Calu3 (cell line): Measurements from ENCODE around the gene CCBE1. TPM values are rescaled to one million over a fixed set of nuclear protein-coding genes. Genes with fewer than 3 reads are reported as not detected.

Experiments used
- BruUV-seq: library from RNA; stranded (reverse); fragments of 400-500 nt; replicated peaks from 2 replicates; lab custom pipeline; 2021; lab: Mats Ljungman, UMichigan
- CTCF ChIA-PET: fragments of 300-600 bp; sonication (Branson Sonifier 250); formaldehyde crosslinking; loops from one replicate; lab custom pipeline; 2022; ENCODE audit warnings: antibody characterized with exemption; lab: Charles Lee
- DNase-seq: peaks from one replicate; pipeline ENCODE4 v3.0.0; 2022
- H3K27ac Mint-ChIP-seq: one replicate; pipeline ENCODE4 v1.8.0; 2022; ENCODE audit warnings: mixed read lengths; ENCODE audit not compliant: unreplicated experiment
- H3K27me3 Mint-ChIP-seq: one replicate; pipeline ENCODE4 v1.8.0; 2022; ENCODE audit warnings: mixed read lengths; ENCODE audit not compliant: unreplicated experiment
- H3K36me3 Mint-ChIP-seq: one replicate; pipeline ENCODE4 v1.8.0; 2022; ENCODE audit warnings: mild to moderate bottlenecking, moderate library complexity, mixed read lengths; ENCODE audit not compliant: insufficient read depth, unreplicated experiment
- H3K4me1 Mint-ChIP-seq: one replicate; pipeline ENCODE4 v1.8.0; 2022; ENCODE audit warnings: mild to moderate bottlenecking, low read depth, mixed read lengths; ENCODE audit not compliant: unreplicated experiment
- H3K4me3 Mint-ChIP-seq: one replicate; pipeline ENCODE4 v1.8.0; 2022; ENCODE audit warnings: mild to moderate bottlenecking, low read depth, moderate library complexity, mixed read lengths; ENCODE audit not compliant: unreplicated experiment
- H3K9me3 Mint-ChIP-seq: one replicate; pipeline ENCODE4 v1.8.0; 2022; ENCODE audit warnings: low read depth, mixed read lengths; ENCODE audit not compliant: unreplicated experiment
- intact Hi-C: fragments of 100-400 bp; cut with micrococcal nuclease; formaldehyde crosslinking; loops from one replicate; pipeline ENCODE4 v1.10.0; 2022; ENCODE audit not compliant: unreplicated experiment
- total RNA-seq: library from RNA; stranded (reverse); gene quantifications from 2 replicates; pipeline ENCODE4 v1.2.3, GENCODE V29; 2022
- TF ChIP-seq, protein P1 (sequence below): fragments of 200-600 bp; IDR thresholded peaks from one replicate; pipeline ENCODE4 v1.8.0; 2022; ENCODE audit warnings: antibody characterized with exemption; ENCODE audit not compliant: unreplicated experiment

Gene CCBE1
- total RNA-seq, 1 experiment from 2014 or later = 0.12 TPM

DNA sequence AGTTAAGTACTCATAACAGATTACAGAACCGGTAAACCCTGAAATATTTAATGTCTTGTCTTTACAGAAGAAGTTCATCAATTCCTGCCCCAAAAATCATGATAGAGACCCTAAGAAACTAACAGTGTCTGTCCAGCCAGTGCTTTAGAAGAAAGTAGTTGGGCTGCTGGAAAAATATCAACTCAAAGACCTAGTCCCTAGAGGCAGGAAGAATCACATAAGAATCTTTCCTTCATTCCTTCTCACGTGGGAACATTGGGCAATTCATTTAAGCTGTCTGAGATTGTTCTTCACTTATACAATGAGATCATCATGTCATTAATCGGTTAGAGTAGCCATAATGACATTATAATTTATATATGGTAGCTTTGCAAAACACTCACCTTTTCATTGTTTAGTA is 156.4 kb downstream of the CCBE1 start:
- DNase-seq = no peak

DNA sequence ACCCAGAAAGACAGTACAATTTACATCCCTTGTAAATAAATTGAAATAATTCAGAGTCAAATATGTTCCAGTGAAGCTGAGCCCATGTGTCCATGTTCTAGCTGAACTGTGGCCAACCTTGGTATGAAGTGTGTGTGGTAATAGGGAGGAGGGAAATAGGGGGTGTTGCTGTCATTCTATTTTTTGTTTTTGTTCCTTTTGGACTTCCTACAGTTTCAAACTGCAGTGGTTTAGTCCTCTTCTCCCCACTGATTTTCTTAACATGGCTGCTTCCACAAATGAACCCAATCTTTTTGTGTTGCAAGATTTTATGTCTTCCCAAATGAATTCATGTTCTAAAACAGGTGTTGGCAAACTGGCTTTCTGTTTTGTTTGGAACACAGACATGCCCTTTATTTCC is 156.9 kb downstream of the CCBE1 start:
- Mint-ChIP-seq H3K9me3 (no peaks in the 10 kb centered on the region), H3K36me3 (no peaks in the 10 kb centered on the region), H3K4me1 (no peaks in the 10 kb centered on the region), H3K4me3 (no peak overlapping the region), H3K27ac (no peak overlapping the region), H3K27me3 (peaks cover 61% of the 10 kb centered on the region)
- no TSS peak for BruUV-seq
- TF ChIP-seq, protein P1, sequence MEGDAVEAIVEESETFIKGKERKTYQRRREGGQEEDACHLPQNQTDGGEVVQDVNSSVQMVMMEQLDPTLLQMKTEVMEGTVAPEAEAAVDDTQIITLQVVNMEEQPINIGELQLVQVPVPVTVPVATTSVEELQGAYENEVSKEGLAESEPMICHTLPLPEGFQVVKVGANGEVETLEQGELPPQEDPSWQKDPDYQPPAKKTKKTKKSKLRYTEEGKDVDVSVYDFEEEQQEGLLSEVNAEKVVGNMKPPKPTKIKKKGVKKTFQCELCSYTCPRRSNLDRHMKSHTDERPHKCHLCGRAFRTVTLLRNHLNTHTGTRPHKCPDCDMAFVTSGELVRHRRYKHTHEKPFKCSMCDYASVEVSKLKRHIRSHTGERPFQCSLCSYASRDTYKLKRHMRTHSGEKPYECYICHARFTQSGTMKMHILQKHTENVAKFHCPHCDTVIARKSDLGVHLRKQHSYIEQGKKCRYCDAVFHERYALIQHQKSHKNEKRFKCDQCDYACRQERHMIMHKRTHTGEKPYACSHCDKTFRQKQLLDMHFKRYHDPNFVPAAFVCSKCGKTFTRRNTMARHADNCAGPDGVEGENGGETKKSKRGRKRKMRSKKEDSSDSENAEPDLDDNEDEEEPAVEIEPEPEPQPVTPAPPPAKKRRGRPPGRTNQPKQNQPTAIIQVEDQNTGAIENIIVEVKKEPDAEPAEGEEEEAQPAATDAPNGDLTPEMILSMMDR = no peak
- no peak for DNase-seq
- intact Hi-C loops = no loop called here
- CTCF ChIA-PET = no interaction called here

More for the DNA sequence above, 156.4 kb downstream of the CCBE1 start:
- H3K36me3 Mint-ChIP-seq = no peaks in the 10 kb centered on the region
- no peaks in the 10 kb centered on the region for H3K9me3 Mint-ChIP-seq
- intact Hi-C loops = no loop called here
- TF ChIP-seq, protein P1 = no peak
- peaks cover 1% of the 10 kb centered on the region for H3K4me1 Mint-ChIP-seq
- H3K27me3 Mint-ChIP-seq = peaks cover 57% of the 10 kb centered on the region
- BruUV-seq = no TSS peak
- H3K4me3 Mint-ChIP-seq = no peak overlapping the region
- no peak overlapping the region for H3K27ac Mint-ChIP-seq
- CTCF ChIA-PET = no interaction called here

DNA sequence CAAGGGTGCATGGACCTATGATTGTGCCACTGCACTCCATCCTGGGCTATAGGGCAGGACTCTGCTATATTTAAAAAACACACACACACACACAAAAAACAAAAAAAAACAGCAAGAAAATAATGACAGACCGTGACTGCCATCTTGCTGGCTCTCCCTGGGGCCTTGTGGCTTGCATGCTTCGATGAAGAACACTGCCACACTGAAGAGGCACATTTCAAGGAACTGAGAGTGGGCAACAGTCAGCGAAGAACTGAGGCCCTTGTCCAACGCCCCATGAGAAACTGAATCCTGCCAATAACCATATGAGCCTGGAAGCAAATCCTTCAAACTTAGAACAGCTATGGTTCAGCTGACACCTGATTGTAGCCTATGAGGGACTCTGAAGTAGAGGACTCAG is 158.1 kb downstream of the CCBE1 start:
- intact Hi-C loops = no loop called here
- no peak overlapping the region for H3K27ac Mint-ChIP-seq
- H3K9me3 Mint-ChIP-seq = no peaks in the 10 kb centered on the region
- CTCF ChIA-PET = no interaction called here
- H3K36me3 Mint-ChIP-seq = no peaks in the 10 kb centered on the region
- H3K4me1 Mint-ChIP-seq = no peaks in the 10 kb centered on the region
- peaks cover 74% of the 10 kb centered on the region for H3K27me3 Mint-ChIP-seq
- TF ChIP-seq, protein P1 = no peak
- H3K4me3 Mint-ChIP-seq = no peak overlapping the region
- no TSS peak for BruUV-seq
- no peak for DNase-seq

DNA sequence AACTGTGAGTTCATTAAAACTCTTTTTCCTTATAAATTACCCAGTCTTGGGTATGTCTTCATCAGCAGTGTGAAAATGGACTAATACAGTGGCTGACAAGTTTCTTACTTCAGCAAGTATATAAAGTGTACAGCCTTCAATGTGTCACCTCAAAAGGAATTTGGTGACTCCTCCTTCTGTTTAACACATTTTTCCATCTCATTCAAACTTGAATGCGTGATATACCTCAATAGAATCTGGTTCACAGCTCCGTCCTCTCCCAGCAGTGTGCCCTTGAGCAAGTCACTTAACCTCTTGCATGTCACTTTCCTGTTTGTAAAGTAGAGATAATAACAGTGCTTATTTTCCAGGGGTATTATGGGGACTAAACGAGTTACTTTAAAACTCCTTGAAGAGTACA is 159.6 kb downstream of the CCBE1 start:
- H3K9me3 Mint-ChIP-seq = no peaks in the 10 kb centered on the region
- H3K4me1 Mint-ChIP-seq = no peaks in the 10 kb centered on the region
- H3K36me3 Mint-ChIP-seq = no peaks in the 10 kb centered on the region
- H3K27ac Mint-ChIP-seq = no peak overlapping the region
- peaks cover 75% of the 10 kb centered on the region for H3K27me3 Mint-ChIP-seq
- BruUV-seq = no TSS peak
- CTCF ChIA-PET = no interaction called here
- TF ChIP-seq, protein P1 = no peak
- DNase-seq = no peak
- no peak overlapping the region for H3K4me3 Mint-ChIP-seq
- intact Hi-C loops = no loop called here
